BJ (cell line): Measurements from ENCODE around the gene DPP7. TPM values are rescaled to one million over a fixed set of nuclear protein-coding genes. Genes with fewer than 3 reads are reported as not detected.
A peak's percentile ranks its signal among the peaks of the same experiment; 100 is the strongest.

Experiments used
- CTCF ChIA-PET: fragments of 350-600 bp; formaldehyde crosslinking; extraction: SDS; loops from one replicate; lab custom pipeline; 2021; ENCODE audit warnings: antibody characterized with exemption, inconsistent platforms; lab: Yijun Ruan, JAX
- POLR2A ChIA-PET: fragments of 300-600 bp; sonication (Branson Sonifier 250); formaldehyde crosslinking; extraction: SDS; loops from one replicate; lab custom pipeline; 2021; ENCODE audit warnings: antibody characterized with exemption; lab: Charles Lee
- DNase-seq: peaks from one replicate; pipeline ENCODE4 v3.0.0-alpha.2; 2011; ENCODE audit warnings: low read depth
- H3K27me3 ChIP-seq: 2 replicates; pipeline ENCODE4 v1.6.0; 2011; ENCODE audit warnings: low read length; ENCODE audit not compliant: control insufficient read depth, insufficient read depth
- H3K36me3 ChIP-seq: 2 replicates; pipeline ENCODE4 v1.5.1; 2011; ENCODE audit warnings: low read length; ENCODE audit not compliant: control insufficient read depth, insufficient read depth
- H3K4me3 ChIP-seq: 2 replicates; pipeline ENCODE4 v1.5.1; 2011; ENCODE audit warnings: low read depth, mild to moderate bottlenecking, control low read depth, low read length
- polyA plus RNA-seq: library from polyadenylated mRNA; depleted of rRNA; stranded (reverse); fragments of >200 nt; gene quantifications from 2 replicates; pipeline ENCODE4 v1.2.3, GENCODE V29; 2011
- TF ChIP-seq, protein P1 (sequence below): IDR thresholded peaks from 2 replicates; pipeline ENCODE4 v1.5.1; 2011; ENCODE audit warnings: low read depth, mild to moderate bottlenecking, control low read depth, inconsistent platforms, low read length, moderate library complexity; ENCODE audit not compliant: insufficient read depth

The DPP7 gene
- polyA plus RNA-seq, 1 experiment = 94.4 TPM

DNA sequence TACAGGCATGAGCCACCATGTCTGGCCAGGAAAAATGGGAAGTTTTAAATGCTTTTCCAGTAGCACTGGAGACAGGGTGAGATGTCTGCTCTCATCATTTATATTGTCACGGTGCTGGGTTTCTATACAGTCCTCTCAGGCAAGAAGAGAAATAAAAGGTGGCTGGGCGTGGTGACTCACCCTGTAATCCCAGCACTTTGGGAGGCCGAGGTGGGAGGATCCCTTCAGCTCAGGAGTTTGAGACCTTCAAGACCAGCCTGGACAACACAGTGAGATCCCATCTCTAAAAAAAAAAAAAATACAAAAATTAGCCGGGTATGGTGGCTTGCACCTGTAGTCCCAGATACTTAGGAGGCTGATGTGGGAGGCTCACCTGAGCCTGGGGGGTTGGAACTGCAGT, 19.7 kb upstream of the DPP7 start:
- no peaks in the 10 kb centered on the region for H3K36me3 ChIP-seq
- ChIA-PET CTCF (no interaction called here), POLR2A (no interaction called here)
- H3K4me3 ChIP-seq = no peak overlapping the region
- no peak for DNase-seq
- TF ChIP-seq, protein P1, sequence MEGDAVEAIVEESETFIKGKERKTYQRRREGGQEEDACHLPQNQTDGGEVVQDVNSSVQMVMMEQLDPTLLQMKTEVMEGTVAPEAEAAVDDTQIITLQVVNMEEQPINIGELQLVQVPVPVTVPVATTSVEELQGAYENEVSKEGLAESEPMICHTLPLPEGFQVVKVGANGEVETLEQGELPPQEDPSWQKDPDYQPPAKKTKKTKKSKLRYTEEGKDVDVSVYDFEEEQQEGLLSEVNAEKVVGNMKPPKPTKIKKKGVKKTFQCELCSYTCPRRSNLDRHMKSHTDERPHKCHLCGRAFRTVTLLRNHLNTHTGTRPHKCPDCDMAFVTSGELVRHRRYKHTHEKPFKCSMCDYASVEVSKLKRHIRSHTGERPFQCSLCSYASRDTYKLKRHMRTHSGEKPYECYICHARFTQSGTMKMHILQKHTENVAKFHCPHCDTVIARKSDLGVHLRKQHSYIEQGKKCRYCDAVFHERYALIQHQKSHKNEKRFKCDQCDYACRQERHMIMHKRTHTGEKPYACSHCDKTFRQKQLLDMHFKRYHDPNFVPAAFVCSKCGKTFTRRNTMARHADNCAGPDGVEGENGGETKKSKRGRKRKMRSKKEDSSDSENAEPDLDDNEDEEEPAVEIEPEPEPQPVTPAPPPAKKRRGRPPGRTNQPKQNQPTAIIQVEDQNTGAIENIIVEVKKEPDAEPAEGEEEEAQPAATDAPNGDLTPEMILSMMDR = no peak
- H3K27me3 ChIP-seq = peaks cover 18% of the 10 kb centered on the region

DNA sequence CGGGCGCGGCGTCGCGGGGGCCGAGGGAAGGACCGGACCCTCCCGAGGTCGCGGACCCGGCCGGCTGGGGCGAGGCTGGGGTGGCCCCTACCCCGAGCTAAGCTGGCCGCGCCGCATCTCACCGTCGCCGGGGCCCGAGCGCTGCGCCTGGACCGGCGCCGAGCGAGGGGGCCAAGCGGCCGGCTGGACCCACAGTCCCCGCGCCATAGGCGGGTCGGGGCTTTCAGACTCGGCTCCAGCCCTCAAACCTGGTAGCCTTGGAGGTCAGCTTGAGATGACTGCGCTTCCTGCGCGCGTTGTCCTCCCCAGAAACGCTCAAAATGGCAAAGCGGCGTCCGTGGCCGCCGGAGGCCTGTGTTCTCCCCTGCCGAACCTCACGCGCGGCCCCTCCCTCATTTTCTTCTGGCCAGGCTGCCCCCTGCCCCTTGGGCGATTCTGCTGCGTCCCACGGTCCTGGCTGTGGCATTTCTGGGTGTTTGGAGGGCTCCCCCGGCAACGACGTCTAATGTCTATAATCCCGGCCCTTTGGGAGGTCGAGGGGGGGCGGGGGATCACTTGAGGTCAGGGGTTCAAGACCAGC, 15.7 kb upstream of the DPP7 start:
- no peaks in the 10 kb centered on the region for H3K36me3 ChIP-seq
- POLR2A ChIA-PET = no interaction called here
- TF ChIP-seq, protein P1 = no peak
- no peak for DNase-seq
- CTCF ChIA-PET = interaction anchor here (0.6 to 1.4 kb wide), 4 partner anchors 97 to 364 kb away, joined by 3 to 11 read pairs (median 4); partner anchors contain the start of genes RNF224 and TUBB4B
- H3K4me3 ChIP-seq = peak overlapping the region; percentile 63
- H3K27me3 ChIP-seq = no peaks in the 10 kb centered on the region

DNA sequence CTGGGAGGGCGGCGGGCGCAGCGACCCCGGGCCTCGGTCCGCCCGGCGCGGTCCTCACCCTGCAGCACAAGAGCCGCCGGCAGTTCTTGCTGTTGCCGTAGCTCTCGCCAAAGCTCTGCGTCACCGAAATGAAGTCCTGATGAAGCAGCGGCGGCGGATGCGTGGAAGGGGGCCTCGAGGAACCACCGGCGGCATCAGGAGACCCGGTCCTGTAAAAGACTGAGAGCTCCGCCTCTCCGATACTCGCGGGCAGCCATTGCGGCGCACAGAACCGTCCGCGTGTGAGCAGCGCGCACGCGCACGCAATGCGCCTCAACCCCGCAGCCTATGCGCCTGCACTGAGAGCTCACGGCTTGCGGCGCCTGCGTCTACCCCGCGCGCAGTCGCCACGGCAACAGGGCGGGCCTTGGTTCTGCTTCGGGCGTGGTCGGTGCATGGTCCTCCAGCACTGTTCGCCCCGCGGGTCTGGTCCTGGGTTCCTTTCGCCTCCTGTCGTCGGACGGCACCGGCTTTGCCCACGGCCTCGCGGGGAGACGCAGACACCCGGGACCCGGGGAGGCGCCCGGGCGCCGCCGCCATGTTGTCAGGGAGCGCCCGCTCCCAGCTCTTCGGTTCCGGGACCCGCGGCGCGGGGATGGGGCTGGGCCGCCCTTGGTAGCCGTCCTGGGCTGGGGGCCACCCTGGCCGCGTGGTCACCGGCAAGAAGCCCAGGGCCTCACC, 15.1 kb upstream of the DPP7 start:
- no peaks in the 10 kb centered on the region for H3K36me3 ChIP-seq
- ChIA-PET POLR2A (interaction anchor here (0.5 to 1.0 kb wide), 2 partner anchors 59 to 94 kb away, joined by 3 read pairs; no protein-coding TSS in a partner anchor), CTCF (interaction anchor here (0.6 to 1.4 kb wide), 4 partner anchors 98 to 405 kb away, joined by 3 to 11 read pairs (median 4); partner anchors contain the start of genes RNF224 and TUBB4B)
- peak overlapping the region; percentile 63 for H3K4me3 ChIP-seq
- no peaks in the 10 kb centered on the region for H3K27me3 ChIP-seq
- TF ChIP-seq, protein P1 = no peak
- peak; percentile 54 for DNase-seq

GRCh38 chr9:137128862-137129455, 14.4 kb upstream of the DPP7 start:
- no peak for DNase-seq
- TF ChIP-seq, protein P1 = no peak
- CTCF ChIA-PET = interaction anchor here (0.6 to 1.4 kb wide), 4 partner anchors 99 to 406 kb away, joined by 3 to 11 read pairs (median 4); partner anchors contain the start of genes RNF224 and TUBB4B
- Histone ChIP-seq H3K27me3 (no peaks in the 10 kb centered on the region), H3K4me3 (peak overlapping the region; percentile 63), H3K36me3 (no peaks in the 10 kb centered on the region)
- POLR2A ChIA-PET = interaction anchor here (0.5 to 1.0 kb wide), 2 partner anchors 60 to 95 kb away, joined by 3 read pairs; no protein-coding TSS in a partner anchor
